Lower leg skin (tissue), 3 donors: Measurements from ENCODE around the gene LDLRAD3.

Experiments used
- CTCF ChIP-seq, 3 donors: fragments of 450-650 bp; IDR thresholded peaks; one replicate each; pipeline ENCODE4 v1.5.1; 2016; ENCODE audit warnings: antibody characterized with exemption in 3 of 3, mild to moderate bottlenecking in 3 of 3, moderate library complexity in 2 of 3
- POLR2A ChIP-seq, 2 donors: fragments of 450-650 bp; IDR thresholded peaks; one replicate each; pipeline ENCODE4 v1.6.1; 2016 to 2017; ENCODE audit warnings: antibody characterized with exemption in 2 of 2, mild to moderate bottlenecking in 1 of 2, moderate library complexity in 1 of 2

- TF ChIP-seq POLR2A (IDR thresholded peaks at IDR 0.05), result no peak
- no peak for TF ChIP-seq CTCF (IDR thresholded peaks at IDR 0.05)
Measured at GRCh38 chr11:36238881-36239280, 295.0 kb downstream of the LDLRAD3 start.
